HG03442 (cell line): ENCODE measurements around the gene AHCYL1.

ENCODE experiments used
- ATAC-seq: cut with Tn5 transposase; IDR thresholded peaks from one replicate; pipeline ENCODE4 v1.9.1; 2021; ENCODE audit warnings: mild to moderate bottlenecking, moderate library complexity; ENCODE audit not compliant: unreplicated experiment

The AHCYL1 gene

GRCh38 chr1:109975718-109976117, 8.8 kb upstream of the AHCYL1 start:
- ATAC-seq, result no peak

DNA sequence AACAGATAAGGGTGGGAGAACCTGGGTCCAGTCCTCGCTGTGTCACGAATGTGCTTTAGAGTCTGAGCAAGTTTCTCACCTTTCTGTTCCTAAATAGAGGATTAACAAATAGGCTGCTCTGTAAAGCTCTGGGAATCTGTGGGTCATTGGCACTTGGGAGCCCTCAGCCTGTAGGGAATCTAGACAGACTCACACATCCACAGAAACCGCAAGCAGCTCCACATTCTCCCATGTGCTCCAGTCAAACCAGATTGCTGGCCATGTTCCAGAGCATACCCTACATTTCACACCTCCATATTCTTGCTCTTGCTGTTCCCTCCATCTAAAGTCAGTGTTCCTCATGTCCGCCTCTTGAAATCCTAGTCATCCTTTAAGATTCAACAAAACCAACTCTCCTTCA, 7.8 kb upstream of the AHCYL1 start:
- ATAC-seq, result no peak

DNA sequence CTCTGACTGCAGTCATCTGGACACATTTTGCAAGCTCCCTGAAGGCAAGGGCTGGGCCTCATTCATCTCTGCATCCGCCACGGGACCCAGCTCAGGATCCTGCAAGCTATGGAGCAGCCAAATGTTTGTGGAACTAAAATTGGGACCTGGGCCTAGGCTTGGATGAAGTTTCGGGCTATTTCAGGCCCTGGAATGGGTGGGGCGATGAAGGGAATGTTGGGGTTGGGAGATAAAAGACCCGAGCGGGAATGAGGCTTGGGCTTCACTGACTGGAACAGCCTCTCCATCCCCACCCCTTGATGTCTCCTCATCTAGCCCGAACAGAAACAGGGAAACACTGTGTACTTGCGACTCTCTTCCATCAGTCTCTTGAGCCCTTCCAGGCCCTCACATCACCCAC, 7.3 kb upstream of the AHCYL1 start:
- no peak for ATAC-seq

GRCh38 chr1:109977657-109978378, 6.7 kb upstream of the AHCYL1 start:
- no peak for ATAC-seq

GRCh38 chr1:109978761-109979488, 5.6 kb upstream of the AHCYL1 start:
- ATAC-seq, result no peak

GRCh38 chr1:109979489-109980091, 5.0 kb upstream of the AHCYL1 start:
- ATAC-seq, result no peak

DNA sequence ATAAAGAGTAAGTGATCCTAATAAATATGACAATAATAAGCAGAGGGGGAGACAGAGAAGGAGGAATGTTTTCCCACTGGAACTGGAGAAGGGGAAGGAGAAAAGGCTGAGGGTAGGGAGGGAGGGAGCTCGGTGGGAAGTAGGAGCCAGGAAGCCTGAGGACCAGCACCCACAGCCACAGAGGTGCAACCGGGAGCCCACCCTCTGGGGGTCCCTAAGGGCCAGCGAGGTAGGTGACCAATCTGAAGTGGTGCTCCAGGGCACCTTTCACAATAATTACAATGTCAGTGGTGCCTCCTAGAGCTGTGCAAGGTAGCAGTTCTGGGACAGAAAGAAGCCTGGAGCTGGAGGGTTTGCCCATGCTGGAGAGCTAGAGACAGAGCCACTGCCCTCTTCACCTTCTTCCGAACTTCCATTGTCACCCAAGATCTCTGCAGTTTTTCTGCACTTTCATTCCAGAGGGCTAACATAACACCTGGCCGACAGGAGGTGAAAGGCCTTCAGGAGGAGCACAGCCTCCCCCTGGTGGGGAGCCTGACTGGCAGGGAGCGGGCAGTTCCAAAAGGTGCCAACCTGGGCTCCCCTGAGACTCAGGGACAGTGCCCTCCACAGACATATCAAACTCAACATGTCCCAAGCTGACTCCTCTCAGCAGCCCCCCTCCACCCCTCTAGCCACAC, 4.1 kb upstream of the AHCYL1 start:
- ATAC-seq, result no peak

DNA sequence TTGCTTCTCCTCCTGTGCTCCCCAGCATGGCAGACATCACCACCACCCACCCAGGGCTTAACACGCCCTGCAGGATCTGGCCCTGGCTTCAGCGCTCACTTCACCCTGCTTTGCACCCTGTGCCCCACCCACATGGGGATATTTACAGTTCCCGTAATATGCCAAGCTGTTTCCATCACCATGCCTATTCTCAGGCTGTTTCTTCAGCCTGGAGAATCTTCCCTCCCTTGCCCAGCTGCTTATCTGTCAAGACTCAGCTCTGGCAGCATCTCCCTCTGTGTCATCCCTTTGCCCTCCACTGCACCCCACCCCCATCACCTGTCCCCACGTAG, 3.6 kb upstream of the AHCYL1 start:
- no peak for ATAC-seq

DNA sequence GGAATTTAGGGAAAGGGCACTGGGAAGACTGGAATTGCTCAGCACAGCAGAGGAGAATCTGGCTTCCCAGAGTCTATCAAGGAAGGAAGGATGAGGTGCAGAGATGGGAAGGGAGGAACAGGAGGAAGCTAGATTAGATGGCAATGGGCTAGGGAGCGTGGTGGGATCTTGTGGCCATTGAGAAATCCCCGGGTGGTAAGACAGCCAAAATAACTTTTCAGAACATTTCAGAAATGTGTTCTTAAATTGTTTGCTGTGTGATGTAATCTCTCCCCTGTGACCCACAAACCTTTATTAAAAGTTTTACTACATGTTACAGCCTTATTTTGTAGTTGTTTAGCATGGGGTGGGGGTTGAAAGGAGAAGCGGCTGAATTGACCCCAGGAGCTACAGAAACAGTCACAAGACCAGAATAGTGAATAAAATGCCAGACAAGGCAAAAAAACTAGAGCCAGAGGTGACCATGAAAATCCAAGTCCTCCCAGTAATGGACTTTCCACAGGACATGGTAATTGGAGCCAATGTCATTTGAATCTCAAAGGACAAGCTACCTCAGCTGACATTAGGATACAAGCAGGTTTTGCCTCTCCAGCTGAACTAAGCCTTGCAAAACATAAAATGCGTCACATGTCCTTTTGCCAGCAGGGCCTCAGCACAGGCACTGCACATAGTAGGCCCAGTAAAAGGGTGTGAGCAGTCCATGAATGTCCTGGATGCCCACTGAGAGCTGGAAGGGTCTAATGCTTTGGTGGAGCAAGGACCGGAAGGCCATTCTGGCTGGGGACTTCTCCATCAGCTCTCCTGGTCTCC, 980 bp upstream of the AHCYL1 start:
- ATAC-seq, result no peak

DNA sequence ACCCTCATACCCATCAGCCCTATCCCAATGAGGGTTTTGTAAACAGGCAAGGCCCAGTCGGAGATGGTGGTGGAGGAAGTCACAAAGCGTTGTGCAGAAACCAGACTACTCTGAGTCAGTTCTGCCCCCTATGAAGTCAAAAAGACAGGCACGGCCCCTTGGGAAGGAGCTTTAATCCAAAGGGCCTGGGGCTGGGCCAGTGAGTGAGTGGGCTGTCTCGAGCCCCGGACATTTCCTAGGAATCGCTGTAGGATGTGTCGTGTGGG, 442 bp upstream of the AHCYL1 start:
- ATAC-seq, result no peak

GRCh38 chr1:109985247-109986053, 885 bp downstream of the AHCYL1 start:
- no peak for ATAC-seq

DNA sequence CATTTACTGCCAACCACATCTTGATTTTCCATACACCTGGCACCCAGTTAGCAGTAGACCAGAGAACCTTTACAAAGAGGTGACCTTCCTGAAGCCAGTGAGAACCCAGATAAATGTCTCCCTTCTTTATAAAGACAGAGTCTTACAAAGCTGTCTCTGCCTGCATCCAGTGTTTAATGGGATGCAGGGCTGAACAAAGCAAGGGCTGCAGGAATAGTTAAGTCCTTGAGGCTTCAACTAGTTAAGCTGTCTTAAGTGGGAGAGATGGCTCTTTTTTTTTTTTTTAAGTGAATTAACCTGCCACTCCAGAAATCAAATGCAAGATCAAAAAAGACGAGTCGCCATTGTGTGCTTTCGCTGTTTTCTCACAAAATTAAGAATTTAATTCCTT, 1.5 kb downstream of the AHCYL1 start:
- ATAC-seq, result no peak

GRCh38 chr1:109988349-109988914, 3.9 kb downstream of the AHCYL1 start:
- no peak for ATAC-seq

DNA sequence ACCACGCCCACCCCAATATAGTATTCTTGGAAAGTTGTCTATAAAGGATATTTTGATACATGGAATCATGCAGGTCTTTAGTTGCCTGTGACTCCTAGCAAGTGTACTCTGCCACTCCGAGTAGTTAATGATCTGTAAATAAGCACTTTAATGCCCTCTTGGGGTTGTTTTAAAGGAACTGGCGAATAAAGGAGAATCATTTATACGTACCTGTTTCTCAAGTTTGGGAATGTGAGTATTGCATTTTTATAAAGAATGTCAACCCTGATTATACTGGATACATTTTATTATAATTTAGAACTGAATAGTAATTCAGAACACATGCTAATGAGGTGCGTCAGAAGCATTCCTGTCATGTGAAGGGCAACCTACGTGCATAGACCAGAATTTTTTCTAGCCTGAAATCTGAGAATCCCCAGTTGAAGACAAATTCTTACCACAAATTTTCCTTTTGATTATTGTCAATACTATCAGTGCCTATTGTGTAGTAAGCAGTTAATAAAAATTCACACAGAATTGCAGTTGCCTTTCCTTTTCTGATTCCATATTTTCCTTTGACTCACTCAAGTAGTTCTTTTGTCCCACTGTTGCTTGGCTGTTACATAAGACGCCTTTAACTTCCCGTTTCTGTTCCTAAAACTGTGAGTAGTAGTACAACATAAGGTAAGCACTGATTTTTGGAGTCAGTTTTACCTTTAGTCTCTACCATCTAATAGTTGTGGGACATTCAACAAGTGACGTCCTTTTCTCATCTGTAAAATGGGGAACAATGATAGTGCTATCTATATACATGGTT, 5.1 kb downstream of the AHCYL1 start:
- no peak for ATAC-seq

GRCh38 chr1:109990302-109990653, 5.7 kb downstream of the AHCYL1 start:
- no peak for ATAC-seq

- no peak for ATAC-seq
These were observed 6.9 kb downstream of the AHCYL1 start for GRCh38 chr1:109991400-109991925.

DNA sequence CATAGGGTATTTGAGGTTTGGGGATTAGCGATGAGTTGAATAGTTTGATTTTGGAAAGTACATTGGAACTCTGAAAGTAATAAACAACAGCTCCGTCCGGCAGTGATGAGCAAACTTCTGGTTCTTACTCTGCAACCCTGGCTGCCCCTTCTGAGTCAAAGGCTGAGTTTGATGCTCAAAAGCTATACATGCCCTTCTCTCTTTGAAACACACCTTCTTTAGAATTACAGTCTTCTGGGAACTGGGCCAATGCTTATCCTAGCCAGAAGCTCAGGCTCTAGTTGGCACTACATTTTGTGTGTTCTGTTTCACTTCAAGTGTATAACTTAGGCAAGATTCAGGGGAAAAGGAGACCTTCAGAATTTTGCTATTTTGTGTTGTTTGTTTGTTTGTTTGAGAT, 9.3 kb downstream of the AHCYL1 start:
- ATAC-seq, result no peak

GRCh38 chr1:109994654-109995053, 10.1 kb downstream of the AHCYL1 start:
- no peak for ATAC-seq

DNA sequence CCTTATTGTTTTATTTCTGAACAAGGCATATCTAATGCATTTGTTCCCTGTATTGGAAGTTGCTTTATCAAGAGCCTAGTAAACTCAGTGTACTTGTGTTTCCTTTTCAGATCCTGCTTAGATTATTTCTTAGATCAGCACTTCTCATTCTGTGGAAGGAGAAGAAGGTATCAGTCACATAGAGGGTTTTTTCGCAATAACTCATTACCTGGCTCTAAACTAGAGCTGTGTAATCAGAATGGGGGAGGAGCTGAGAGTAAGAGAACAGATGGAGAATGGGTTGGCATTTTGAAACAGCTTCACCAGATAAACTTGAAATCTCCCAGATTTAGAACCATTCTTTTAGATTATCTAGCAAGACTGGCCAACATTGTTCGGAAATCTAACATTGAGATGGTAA, 11.0 kb downstream of the AHCYL1 start:
- ATAC-seq, result no peak
